Activated CD8-positive, alpha-beta memory T cell treated with anti-CD3 and anti-CD28 coated beads for 24 hours (primary cell): Measurements from ENCODE around the gene NOTCH2.
A peak's percentile ranks its signal among the peaks of the same experiment; 100 is the strongest.

Source experiments
- DNase-seq: peaks from one replicate; pipeline ENCODE4 v3.0.0-alpha.2; 2020

NOTCH2 gene

DNA sequence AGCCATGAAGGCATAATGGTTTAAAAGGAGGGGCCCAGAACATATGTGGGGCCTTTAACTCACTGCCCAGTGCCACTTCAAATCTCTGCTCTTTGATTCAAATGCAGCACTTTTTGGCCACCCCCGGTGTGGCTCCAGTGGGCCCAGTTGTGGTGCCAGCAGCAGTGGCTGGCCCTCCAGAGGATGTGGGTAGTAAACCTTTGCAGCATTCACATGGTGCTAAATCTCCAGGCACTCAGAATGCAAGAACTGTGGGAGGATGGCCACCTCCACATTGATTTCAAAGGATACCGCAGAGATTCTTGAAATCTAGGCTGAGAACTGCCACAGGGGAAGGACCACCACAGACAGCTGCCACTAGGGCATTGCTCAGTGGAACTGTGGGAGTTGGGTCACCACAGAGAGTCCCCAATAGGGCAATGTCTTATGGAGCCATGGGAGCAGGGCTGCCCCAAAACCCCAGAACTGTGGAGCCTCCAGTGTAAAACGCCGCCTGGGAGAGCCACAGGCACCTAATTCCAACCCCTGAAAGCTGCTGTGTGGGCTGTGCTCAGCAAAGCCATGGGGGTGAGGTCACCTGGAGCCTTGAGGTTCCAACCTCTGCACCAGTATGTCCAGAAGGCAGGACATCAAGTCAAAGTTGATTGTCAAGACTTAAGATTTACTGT is 166.6 kb downstream of the NOTCH2 start:
- DNase-seq, result no peak

- DNase-seq, result no peak
These were observed 170.3 kb downstream of the NOTCH2 start for GRCh38 chr1:119898981-119899720.

DNA sequence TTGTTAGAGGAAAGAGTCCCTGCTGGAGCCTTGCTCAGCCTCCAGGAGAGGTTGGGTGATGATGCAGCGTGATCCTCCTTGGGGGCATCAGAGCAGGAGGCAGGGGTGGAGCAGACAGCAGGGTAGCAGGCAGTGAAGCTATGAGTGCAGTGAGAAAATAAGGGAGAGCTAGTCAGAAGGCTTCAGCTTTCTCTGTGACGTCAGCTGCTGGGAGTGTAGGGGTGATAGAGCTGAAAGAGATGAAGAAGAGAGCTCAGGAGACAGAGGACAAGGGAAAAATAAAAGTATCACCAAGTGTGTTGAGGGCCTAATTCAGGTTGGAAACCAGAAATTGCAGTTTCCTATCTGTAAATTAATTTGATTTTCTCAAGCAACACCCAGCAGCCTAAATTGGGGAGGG is 170.9 kb downstream of the NOTCH2 start:
- DNase-seq, result no peak

- DNase-seq, result no peak
These were observed 173.2 kb downstream of the NOTCH2 start, which contains the start of gene ADAM30 for GRCh38 chr1:119896303-119896702. Gene ADAM30 (minus strand): TSS chr1:119896515. CDS start chr1:119896336, 179 bp downstream.

DNA sequence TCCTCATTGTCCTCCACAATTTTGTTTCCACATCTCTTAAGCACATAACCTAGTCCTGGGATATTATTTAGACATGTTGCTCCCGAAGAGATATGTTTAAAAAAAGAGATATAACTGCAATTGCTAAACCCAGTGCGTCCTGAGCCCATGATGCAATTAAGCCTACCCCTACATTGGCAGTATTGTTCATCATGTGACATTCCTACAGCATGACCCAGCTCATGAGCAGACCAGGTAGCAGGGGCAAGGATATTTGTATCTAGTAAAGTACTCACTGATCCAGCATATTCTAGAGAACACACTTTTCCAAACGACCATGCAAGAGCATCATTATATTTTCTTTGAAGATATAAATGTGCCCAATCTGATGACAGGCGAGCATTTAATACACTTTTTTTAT is 174.4 kb downstream of the NOTCH2 start:
- DNase-seq, result no peak

GRCh38 chr1:119893827-119894700 is 175.4 kb downstream of the NOTCH2 start:
- DNase-seq, result no peak

DNA sequence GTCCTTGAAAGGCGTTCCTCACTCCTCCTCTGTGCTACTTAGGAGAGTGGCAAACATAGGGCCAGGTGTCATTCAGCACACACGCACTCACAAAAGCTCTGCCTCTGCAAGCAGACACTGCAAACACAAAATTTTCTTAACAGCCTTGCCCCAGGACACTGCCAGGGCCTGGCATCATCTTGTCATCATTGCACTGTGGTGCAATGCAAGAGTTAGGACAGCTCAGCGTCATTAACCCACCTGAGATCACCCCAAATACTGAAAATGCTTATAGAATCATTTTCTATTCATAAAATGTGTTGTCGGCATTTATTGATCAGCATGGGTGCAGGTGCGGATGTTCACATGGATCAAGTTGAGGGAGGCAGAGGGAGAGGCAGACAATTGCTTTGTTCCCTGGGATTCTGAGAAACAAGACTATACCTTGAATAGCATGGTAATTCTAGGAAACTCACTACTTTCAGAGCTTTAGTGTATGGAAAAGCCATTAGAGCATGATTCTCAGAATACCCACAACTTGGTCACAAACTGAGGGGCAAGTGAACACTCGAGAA is 176.1 kb downstream of the NOTCH2 start:
- DNase-seq, result no peak

- DNase-seq, result no peak
These were observed 178.1 kb downstream of the NOTCH2 start for GRCh38 chr1:119891386-119891785.

DNA sequence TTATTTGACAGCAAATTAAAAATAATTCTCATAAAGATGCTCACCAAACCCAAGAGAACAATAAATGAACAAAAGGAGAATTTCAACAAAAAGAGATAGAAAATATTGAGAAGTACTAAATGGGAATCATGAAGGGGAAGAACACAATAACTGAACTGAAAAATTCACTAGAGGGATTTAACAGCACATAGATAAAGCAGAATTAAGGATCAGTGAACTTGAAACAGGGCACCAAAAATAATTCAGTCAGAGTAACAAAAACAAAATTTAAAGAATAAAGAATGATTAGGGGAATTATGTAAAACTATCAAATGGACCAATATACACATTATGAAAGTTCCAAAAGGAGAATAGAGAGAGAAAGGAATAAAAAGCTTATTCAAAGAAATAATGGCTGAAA is 181.0 kb downstream of the NOTCH2 start:
- DNase-seq, result no peak

- DNase-seq, result no peak
These were observed 182.0 kb downstream of the NOTCH2 start for GRCh38 chr1:119887427-119887826.

DNA sequence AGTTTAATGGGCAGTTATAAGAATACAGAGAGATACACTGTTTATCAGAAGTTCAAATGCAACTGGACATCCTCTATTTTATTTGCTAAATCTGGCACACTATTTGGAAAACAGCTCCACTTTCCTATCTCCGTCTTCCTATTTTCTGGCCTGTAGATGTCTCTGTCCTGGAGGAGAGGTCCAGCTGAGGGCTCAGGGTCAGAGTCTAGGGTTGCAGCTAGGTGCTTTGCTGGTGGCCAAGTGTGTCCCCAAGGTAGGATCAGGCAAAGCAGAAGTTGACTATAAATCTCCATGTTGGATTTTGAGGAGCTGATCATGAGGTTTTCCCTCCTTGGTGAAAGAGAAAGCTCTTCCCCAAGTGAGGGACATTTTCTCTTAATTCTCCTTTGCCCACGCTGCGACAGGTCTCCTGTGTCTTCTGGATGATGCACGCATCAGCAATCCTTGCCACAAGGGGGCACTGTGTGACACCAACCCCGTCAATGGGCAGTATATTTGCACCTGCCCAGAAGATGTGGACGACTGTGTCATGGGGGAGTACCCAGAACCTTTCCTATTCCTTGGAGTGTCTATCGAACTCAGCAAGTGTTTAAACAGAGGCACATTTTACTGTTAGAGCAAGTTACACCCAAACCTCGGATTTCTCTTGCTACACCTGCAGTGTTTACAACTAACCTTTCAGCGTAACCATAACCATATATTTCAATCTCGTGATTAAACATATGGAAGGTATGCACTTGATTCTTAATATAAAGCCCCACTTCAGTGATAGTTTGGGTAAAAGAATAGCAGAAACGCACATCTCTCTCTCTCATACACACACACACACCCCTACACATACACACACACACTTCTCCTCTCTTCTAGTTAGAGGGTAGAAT is 183.3 kb downstream of the NOTCH2 start:
- peak; percentile 73 for DNase-seq

GRCh38 chr1:119884711-119885110 is 184.8 kb downstream of the NOTCH2 start:
- DNase-seq, result no peak

- DNase-seq, result no peak
These were observed 185.6 kb downstream of the NOTCH2 start for GRCh38 chr1:119883826-119884225.

- no peak for DNase-seq
These were observed 187.1 kb downstream of the NOTCH2 start for GRCh38 chr1:119882132-119883049.

GRCh38 chr1:119879510-119880434 is 189.7 kb downstream of the NOTCH2 start:
- DNase-seq, result no peak

DNA sequence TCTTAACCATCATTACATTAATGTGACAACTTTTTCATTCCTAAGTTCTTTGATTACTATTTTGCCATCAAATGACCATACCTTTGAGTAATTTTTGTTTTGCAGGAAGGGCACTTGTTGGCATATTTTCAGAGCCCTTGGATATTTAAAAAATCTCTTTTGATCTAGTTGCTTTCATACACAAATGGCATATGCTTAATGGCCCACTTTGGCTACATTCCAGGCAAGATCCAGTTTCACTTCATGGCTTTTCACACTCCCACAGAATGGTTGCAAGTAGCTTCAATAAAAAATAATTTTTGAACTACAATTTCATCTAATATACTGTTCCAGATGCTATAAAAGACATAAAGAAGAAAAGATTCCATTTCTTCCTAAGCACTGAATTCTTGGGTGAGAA is 191.3 kb downstream of the NOTCH2 start:
- no peak for DNase-seq

GRCh38 chr1:119874186-119874585 is 195.3 kb downstream of the NOTCH2 start:
- DNase-seq, result no peak

DNA sequence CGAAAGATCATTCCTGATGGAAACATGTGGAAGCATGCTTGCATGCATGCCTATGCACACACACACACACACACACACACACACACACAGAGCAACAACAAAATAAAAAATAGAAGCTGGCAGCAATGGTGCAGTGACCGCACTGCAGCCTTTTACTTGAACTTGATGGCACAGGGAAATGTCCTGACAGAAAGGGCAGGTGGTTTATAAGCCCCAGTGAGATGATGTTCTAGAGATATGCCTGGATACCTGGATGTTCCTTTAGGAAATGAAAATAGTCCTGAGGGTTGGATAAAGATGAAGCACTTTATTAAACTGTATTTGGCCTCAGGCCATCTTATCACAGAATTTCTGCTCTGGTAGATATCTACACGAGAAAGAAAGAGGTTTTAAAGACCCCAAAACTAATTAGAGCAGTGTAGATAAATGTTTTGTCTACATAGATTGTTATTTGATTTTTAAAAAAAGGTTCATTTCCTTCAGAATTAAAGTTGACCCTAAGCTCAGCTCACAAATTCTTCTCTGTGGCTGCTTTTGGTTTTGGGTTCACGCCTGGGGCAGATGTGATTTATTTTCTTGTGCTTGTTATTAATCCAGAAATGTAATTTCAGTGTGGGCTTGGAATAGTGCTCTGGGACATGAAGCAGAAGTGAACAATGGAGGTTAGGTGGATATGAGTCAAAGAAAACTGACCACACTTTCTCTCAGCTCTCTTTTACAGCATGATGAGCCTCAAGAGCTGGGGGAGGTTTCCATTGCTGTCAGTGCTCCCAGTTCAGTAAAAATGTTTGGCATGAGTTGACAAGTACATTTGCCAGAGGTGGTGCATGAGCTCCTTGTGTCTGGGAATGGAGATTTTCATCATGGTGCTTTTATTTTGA is 196.1 kb downstream of the NOTCH2 start:
- no peak for DNase-seq

- DNase-seq, result no peak
These were observed 197.6 kb downstream of the NOTCH2 start for GRCh38 chr1:119871881-119872280.
